ENCODE measurements around the gene ROR1. TPM values are rescaled to one million over a fixed set of nuclear protein-coding genes. Genes with fewer than 3 reads are reported as not detected.

Gene ROR1
- total RNA-seq, 4 donors from 2014 or later, result 8.8 to 30.4 (median 14.1) TPM

GRCh38 chr1:63864224-63864641 is 90.4 kb downstream of the ROR1 start:
- no peak for ATAC-seq (ENCODE audit: low FRiP score)
- no peak for TF ChIP-seq CTCF (IDR thresholded peaks at IDR 0.05)
- DNase-seq (ENCODE audit: low spot score), result no peak

- TF ChIP-seq CTCF (IDR thresholded peaks at IDR 0.05), result no peak
- no peak for ATAC-seq (ENCODE audit: low FRiP score)
- no peak for DNase-seq (ENCODE audit: low spot score)
Observed at GRCh38 chr1:63865561-63865960, 91.7 kb downstream of the ROR1 start.

- TF ChIP-seq CTCF (IDR thresholded peaks at IDR 0.05), result no peak
- ATAC-seq (ENCODE audit: low FRiP score), result no peak
- no peak for DNase-seq (ENCODE audit: low spot score)
Observed at GRCh38 chr1:63866084-63866483, 92.3 kb downstream of the ROR1 start.

GRCh38 chr1:63867429-63868176 is 93.8 kb downstream of the ROR1 start:
- ATAC-seq (ENCODE audit: low FRiP score) (no peak), DNase-seq (ENCODE audit: low spot score) (no peak)
- no peak for TF ChIP-seq CTCF (IDR thresholded peaks at IDR 0.05)

- no peak for ATAC-seq (ENCODE audit: low FRiP score)
- no peak for TF ChIP-seq CTCF (IDR thresholded peaks at IDR 0.05)
- DNase-seq (ENCODE audit: low spot score), result no peak
Observed at GRCh38 chr1:63868268-63868781, 94.5 kb downstream of the ROR1 start.

- no peak for DNase-seq (ENCODE audit: low spot score)
- TF ChIP-seq CTCF (IDR thresholded peaks at IDR 0.05), result no peak
- no peak for ATAC-seq (ENCODE audit: low FRiP score)
Observed at GRCh38 chr1:63870152-63870551, 96.3 kb downstream of the ROR1 start.

- TF ChIP-seq CTCF (IDR thresholded peaks at IDR 0.05), result no peak
- ATAC-seq (ENCODE audit: low FRiP score) (no peak), DNase-seq (ENCODE audit: low spot score) (no peak)
Observed at GRCh38 chr1:63871463-63871862, 97.6 kb downstream of the ROR1 start.

All from omental fat pad (tissue), 4 donors.